IMR-90 (cell line): ENCODE measurements around the gene FUT7.

Experiments used
- CEBPB ChIP-seq: IDR thresholded peaks from 2 replicates; pipeline ENCODE4 v1.6.1; 2012; ENCODE audit warnings: low read depth, low read length, improper control_type of control experiment
- CHD1 ChIP-seq: IDR thresholded peaks from 2 replicates; pipeline ENCODE4 v1.6.1; 2012; ENCODE audit warnings: low read depth, low read length, improper control_type of control experiment
- CTCF ChIP-seq: conservative IDR thresholded peaks from 2 replicates; pipeline ENCODE4 v1.5.1; 2012; ENCODE audit warnings: mild to moderate bottlenecking, low read depth, low read length, improper control_type of control experiment
- FOS ChIP-seq: fragments of 150-350 bp; IDR thresholded peaks from 2 replicates; pipeline ENCODE4 v1.6.1; 2016; ENCODE audit warnings: low read depth, low read length
- MAZ ChIP-seq: IDR thresholded peaks from 2 replicates; pipeline ENCODE4 v1.6.1; 2012; ENCODE audit warnings: low read depth, mild to moderate bottlenecking, low read length, improper control_type of control experiment, moderate library complexity, borderline replicate concordance
- MXI1 ChIP-seq: IDR thresholded peaks from 2 replicates; pipeline ENCODE4 v1.6.1; 2012; ENCODE audit warnings: low read depth, mild to moderate bottlenecking, low read length, moderate library complexity, borderline replicate concordance
- NFE2L2 ChIP-seq: fragments of 150-350 bp; IDR thresholded peaks from 2 replicates; pipeline ENCODE4 v1.6.1; 2016; ENCODE audit warnings: low read depth, mild to moderate bottlenecking, low read length
- POLR2A ChIP-seq: IDR thresholded peaks from 2 replicates; pipeline ENCODE4 v1.6.1; 2012; ENCODE audit warnings: mild to moderate bottlenecking, low read depth, low read length
- RFX5 ChIP-seq: IDR thresholded peaks from 2 replicates; pipeline ENCODE4 v1.8.0; 2012; ENCODE audit warnings: low read depth, mild to moderate bottlenecking, low read length, moderate library complexity
- SMC3 ChIP-seq: fragments of 150-350 bp; IDR thresholded peaks from 2 replicates; pipeline ENCODE4 v1.6.1; 2016; ENCODE audit warnings: low read depth, mild to moderate bottlenecking, antibody characterized with exemption, low read length, moderate library complexity
- USF2 ChIP-seq: fragments of 150-350 bp; IDR thresholded peaks from 2 replicates; pipeline ENCODE4 v1.6.1; 2017; ENCODE audit warnings: mild to moderate bottlenecking, antibody characterized with exemption, low read length, low read depth

GRCh38 chr9:136988872-136989271, 43.0 kb downstream of the FUT7 start:
- no peak for TF ChIP-seq CTCF
- no peak for TF ChIP-seq MAZ
- TF ChIP-seq SMC3 = no peak
- no peak for TF ChIP-seq FOS
- TF ChIP-seq CEBPB = no peak
- no peak for TF ChIP-seq MXI1
- no peak for TF ChIP-seq POLR2A
- no peak for TF ChIP-seq USF2
- TF ChIP-seq CHD1 = no peak
- no peak for TF ChIP-seq NFE2L2
- no peak for TF ChIP-seq RFX5
